GM13976 (cell line): ENCODE results near the gene ZC3H14.

Experiments
- DNase-seq: peaks from one replicate; pipeline ENCODE4 v3.0.0; 2012; ENCODE audit warnings: low spot score
- CTCF ChIP-seq: IDR thresholded peaks from 2 replicates; pipeline ENCODE4 v1.5.1; 2012; ENCODE audit warnings: borderline replicate concordance, mild to moderate bottlenecking; ENCODE audit not compliant: insufficient read depth; ENCODE audit errors: extremely low read depth, missing control alignments, control extremely low read depth
- in situ Hi-C: fragments of 300-500 bp; cut with MboI; formaldehyde crosslinking; loops from one replicate; pipeline ENCODE4 v1.12.0; 2022; ENCODE audit warnings: low sequenced_read_pairs, mixed read lengths, inconsistent platforms; ENCODE audit not compliant: unreplicated experiment

Gene ZC3H14

DNA sequence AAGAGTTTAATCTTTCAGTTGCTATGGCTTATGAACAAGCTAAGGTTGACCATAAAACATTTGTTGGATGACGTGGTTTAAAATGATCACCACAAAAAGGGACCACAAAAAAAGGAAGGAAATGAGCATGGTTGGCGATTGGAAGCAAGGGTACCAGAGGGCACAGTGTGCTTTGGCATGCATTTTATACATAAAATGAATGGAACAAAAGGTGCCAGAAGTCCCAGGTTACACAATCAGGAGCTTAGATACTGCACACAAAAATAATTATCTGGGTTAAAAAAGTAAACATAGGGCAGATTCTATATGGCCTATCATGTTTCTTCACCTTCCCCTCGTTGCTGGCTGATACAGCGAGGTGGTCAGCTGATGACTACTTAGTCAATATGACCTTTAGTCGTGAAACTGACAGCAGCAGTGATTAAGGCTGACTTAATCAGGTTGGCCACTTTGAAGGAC lies 50.7 kb downstream of the ZC3H14 start:
- TF ChIP-seq CTCF = no peak
- DNase-seq = peak; percentile 17
- in situ Hi-C loops = no loop called here

- DNase-seq = peak; percentile 30
- in situ Hi-C loops = no loop called here
- no peak for TF ChIP-seq CTCF
Measured at GRCh38 chr14:88614218-88614907, 51.5 kb downstream of the ZC3H14 start.

DNA sequence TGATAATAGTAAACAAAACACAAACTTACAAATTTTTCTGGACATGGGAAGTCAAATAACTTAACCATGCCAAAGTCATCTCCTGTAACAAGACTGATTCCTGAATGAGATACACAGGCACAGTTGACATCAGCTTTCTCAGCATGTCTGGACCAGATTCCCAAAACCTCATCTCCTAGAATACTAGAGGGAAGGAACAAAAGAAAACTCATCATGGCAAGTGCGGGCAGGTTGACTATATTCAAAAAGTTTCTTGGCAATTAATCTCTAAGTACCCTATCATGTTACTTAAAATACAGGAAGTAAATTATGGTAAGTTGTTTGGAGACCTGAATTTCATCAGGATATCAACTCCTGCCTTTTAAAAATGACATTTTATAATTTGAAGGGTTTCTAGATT lies 53.9 kb downstream of the ZC3H14 start:
- no peak for DNase-seq
- in situ Hi-C loops = no loop called here
- no peak for TF ChIP-seq CTCF

DNA sequence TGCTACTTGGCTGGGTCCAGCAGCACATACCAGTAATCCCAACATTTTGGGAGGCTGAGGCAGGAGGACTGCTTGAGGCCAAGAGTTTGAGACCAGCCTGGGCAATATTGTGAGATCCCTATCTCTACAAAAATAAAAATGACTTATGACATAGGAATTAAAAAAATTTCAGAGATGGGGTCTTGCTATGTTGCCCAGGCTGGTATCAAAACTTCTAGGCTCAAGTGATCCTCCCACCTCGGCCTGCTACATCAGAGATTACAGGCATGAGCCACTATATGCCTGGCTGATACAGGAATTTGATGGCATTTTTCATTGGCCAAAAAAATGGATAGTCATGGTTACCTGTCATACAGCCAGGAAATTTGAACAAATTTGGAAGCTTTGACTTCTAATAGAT lies 54.6 kb downstream of the ZC3H14 start:
- in situ Hi-C loops = no loop called here
- no peak for DNase-seq
- no peak for TF ChIP-seq CTCF

- no peak for TF ChIP-seq CTCF
- in situ Hi-C loops = no loop called here
- no peak for DNase-seq
Measured at GRCh38 chr14:88618476-88618875, 55.6 kb downstream of the ZC3H14 start.

DNA sequence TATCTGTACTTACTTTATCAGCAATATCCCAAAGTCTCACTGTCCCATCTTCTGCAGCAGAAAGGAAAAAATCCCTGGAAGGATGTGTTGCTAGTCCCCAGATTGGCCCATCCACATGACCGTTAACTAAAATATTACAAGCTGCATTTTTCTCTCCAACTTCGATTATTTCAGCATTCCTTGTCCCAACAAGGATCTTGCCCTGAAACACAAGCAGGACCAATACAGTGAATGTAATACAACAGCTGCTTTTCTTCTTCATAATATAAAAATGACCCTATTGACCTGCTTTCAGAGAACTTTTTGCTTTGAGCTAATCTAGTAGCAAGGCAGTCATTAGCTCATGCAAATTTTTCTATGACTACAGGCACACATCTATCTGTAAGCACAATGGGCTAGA lies 58.3 kb downstream of the ZC3H14 start:
- TF ChIP-seq CTCF = no peak
- in situ Hi-C loops = no loop called here
- no peak for DNase-seq

DNA sequence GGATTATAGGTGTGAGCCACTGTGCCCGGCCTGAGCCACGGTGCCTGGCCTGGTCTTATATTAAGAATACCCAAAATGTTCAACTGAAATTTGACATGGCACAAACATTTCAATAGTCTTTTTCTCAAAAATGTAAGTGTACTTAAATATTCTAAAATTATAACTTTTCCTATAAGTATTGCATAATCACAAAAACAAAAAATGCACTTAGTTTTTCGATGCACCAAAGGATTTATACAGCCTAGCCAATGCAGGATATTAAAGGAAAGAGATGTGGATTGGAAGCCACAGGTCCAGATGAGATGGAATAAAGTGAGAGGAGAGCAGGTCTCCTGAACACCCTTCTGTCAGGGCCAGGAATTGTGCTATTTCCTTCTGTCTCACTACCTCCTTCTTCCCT lies 62.8 kb downstream of the ZC3H14 start:
- TF ChIP-seq CTCF = no peak
- in situ Hi-C loops = no loop called here
- DNase-seq = no peak
